Measurements from ENCODE around the gene TMEM178B. TPM values are rescaled to one million over a fixed set of nuclear protein-coding genes. Genes with fewer than 3 reads are reported as not detected.

The TMEM178B gene
- total and polyA plus RNA-seq, 2 donors (not counting 1 experiment from before 2014, with no cell fraction given): 0.28 to 0.96 TPM

DNA sequence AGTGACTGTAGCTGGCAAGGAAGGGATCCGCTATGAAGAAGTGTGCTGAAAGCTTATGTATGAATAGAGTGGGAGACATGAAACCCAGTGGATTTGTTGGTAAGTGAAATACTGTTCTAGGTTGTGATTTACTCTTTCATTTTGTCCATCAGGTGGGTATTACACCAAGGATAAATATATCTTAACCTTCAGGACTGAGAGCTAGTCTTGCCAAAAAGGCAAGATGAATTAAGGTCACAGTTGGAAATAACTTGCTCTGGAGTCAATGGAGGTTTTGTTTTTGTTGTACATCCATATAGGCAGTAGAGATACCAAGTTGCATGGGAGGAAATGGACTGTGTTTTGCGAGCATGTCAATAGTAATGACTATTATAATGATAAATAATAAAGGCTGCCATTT lies 190.6 kb downstream of the TMEM178B start:
- no peak for TF ChIP-seq CTCF (IDR thresholded peaks at IDR 0.05)
- no peak for TF ChIP-seq EZH2 (IDR thresholded peaks at IDR 0.05; ENCODE audit: borderline replicate concordance, insufficient read depth, low read depth, low read length, poor library complexity, severe bottlenecking)
- Histone ChIP-seq H3K4me1 (ENCODE audit: control insufficient read depth in 2 of 2, insufficient read depth in 2 of 2, low read length in 2 of 2) (no peaks in the 10 kb centered on the region), H3K36me3 (replicated peaks in 1 of 2; ENCODE audit: control extremely low read depth in 1 of 2, control insufficient read depth in 1 of 2, extremely low read depth in 1 of 2, insufficient read depth in 2 of 2, low read length in 1 of 2) (no peaks in the 10 kb centered on the region), H3K27ac (ENCODE audit: low read length in 2 of 2) (no peak overlapping the region), H2AFZ (ENCODE audit: insufficient read depth, low read depth, low read length, poor library complexity, severe bottlenecking) (no peak overlapping the region), H3K9ac (ENCODE audit: low read length) (no peak overlapping the region), H4K20me1 (ENCODE audit: control insufficient read depth, insufficient read depth, low read length, poor library complexity, severe bottlenecking) (no peaks in the 10 kb centered on the region), H3K9me3 (ENCODE audit: control extremely low read depth in 1 of 3, control insufficient read depth in 2 of 3, insufficient read depth in 1 of 3, low read length in 2 of 3) (peaks cover 0 to 1% (median under 1%) of the 10 kb centered on the region in 3 donors), H3K27me3 (replicated peaks in 1 of 4; ENCODE audit: control extremely low read depth in 1 of 4, control insufficient read depth in 3 of 4, insufficient read depth in 4 of 4, low read length in 3 of 4) (no peaks in the 10 kb centered on the region), H3K4me2 (replicated peaks; ENCODE audit: low read depth, low read length, poor library complexity, severe bottlenecking) (no peak overlapping the region), H3K79me2 (ENCODE audit: control insufficient read depth, insufficient read depth, low read length) (no peaks in the 10 kb centered on the region), H3K4me3 (ENCODE audit: control extremely low read depth in 1 of 5, extremely low read depth in 1 of 5, insufficient read depth in 1 of 5, low read depth in 2 of 5, low read length in 4 of 5) (no peak overlapping the region)
- intact Hi-C loops (cut with micrococcal nuclease): no loop called here
- ChIA-PET CTCF (no interaction called here), POLR2A (no interaction called here)
- no CpG with 5 or more reads among the region's 2 CpGs for WGBS (ENCODE audit: insufficient coverage)
- DNase-seq (no peak), ATAC-seq (ENCODE audit: low read depth) (no peak)
- H3K4me1 Mint-ChIP-seq: no peaks in the 10 kb centered on the region
- H3K4me3 Mint-ChIP-seq: no peak overlapping the region
- H3K27me3 Mint-ChIP-seq: peaks cover 8% of the 10 kb centered on the region
- H3K27ac Mint-ChIP-seq: no peak overlapping the region
- peaks cover 3% of the 10 kb centered on the region for H3K9me3 Mint-ChIP-seq (ENCODE audit: insufficient read depth)

- H3K9ac ChIP-seq (ENCODE audit: low read length): no peak overlapping the region
- no peaks in the 10 kb centered on the region for H3K9me3 Mint-ChIP-seq (ENCODE audit: insufficient read depth)
- WGBS (ENCODE audit: insufficient coverage): 83% methylated on average over 2 of the region's 2 CpGs
- H3K9me3 ChIP-seq (ENCODE audit: control extremely low read depth in 1 of 3, control insufficient read depth in 2 of 3, insufficient read depth in 1 of 3, low read length in 2 of 3): no peaks in the 10 kb centered on the region
- no peaks in the 10 kb centered on the region for H3K27me3 ChIP-seq (replicated peaks in 1 of 4; ENCODE audit: control extremely low read depth in 1 of 4, control insufficient read depth in 3 of 4, insufficient read depth in 4 of 4, low read length in 3 of 4)
- H3K36me3 ChIP-seq (replicated peaks in 1 of 2; ENCODE audit: control extremely low read depth in 1 of 2, control insufficient read depth in 1 of 2, extremely low read depth in 1 of 2, insufficient read depth in 2 of 2, low read length in 1 of 2): no peaks in the 10 kb centered on the region
- ATAC-seq (ENCODE audit: low read depth) (no peak), DNase-seq (no peak)
- H3K4me1 Mint-ChIP-seq: no peaks in the 10 kb centered on the region
- no peak overlapping the region for H3K4me3 ChIP-seq (ENCODE audit: control extremely low read depth in 1 of 5, extremely low read depth in 1 of 5, insufficient read depth in 1 of 5, low read depth in 2 of 5, low read length in 4 of 5)
- H3K79me2 ChIP-seq (ENCODE audit: control insufficient read depth, insufficient read depth, low read length): no peaks in the 10 kb centered on the region
- no peak for TF ChIP-seq EZH2 (IDR thresholded peaks at IDR 0.05; ENCODE audit: borderline replicate concordance, insufficient read depth, low read depth, low read length, poor library complexity, severe bottlenecking)
- TF ChIP-seq CTCF (IDR thresholded peaks at IDR 0.05): no peak
- no peak overlapping the region for H3K27ac Mint-ChIP-seq
- H2AFZ ChIP-seq (ENCODE audit: insufficient read depth, low read depth, low read length, poor library complexity, severe bottlenecking): no peak overlapping the region
- no peak overlapping the region for H3K4me3 Mint-ChIP-seq
- ChIA-PET POLR2A (no interaction called here), CTCF (no interaction called here)
- no peaks in the 10 kb centered on the region for H4K20me1 ChIP-seq (ENCODE audit: control insufficient read depth, insufficient read depth, low read length, poor library complexity, severe bottlenecking)
- no peak overlapping the region for H3K4me2 ChIP-seq (replicated peaks; ENCODE audit: low read depth, low read length, poor library complexity, severe bottlenecking)
- H3K27me3 Mint-ChIP-seq: peaks cover 8% of the 10 kb centered on the region
- H3K27ac ChIP-seq (ENCODE audit: low read length in 2 of 2): no peak overlapping the region
- no peaks in the 10 kb centered on the region for H3K4me1 ChIP-seq (ENCODE audit: control insufficient read depth in 2 of 2, insufficient read depth in 2 of 2, low read length in 2 of 2)
- intact Hi-C loops (cut with micrococcal nuclease): no loop called here
Measured at GRCh38 chr7:141265668-141266067, 191.8 kb downstream of the TMEM178B start.

All from B cell (primary cell).